Ureter (tissue), 1 donor: Measurements from ENCODE around the gene SH2D5. TPM values are rescaled to one million over a fixed set of nuclear protein-coding genes. Genes with fewer than 3 reads are reported as not detected.

Experiments
- total RNA-seq: library from RNA; stranded (reverse); gene quantifications from one replicate; pipeline ENCODE4 v1.2.4, GENCODE V29; 2023
- donor health status: DM: yes; HTN: yes; CAD: no.

Gene SH2D5
- total RNA-seq, 1 donor from 2014 or later = 0.49 TPM

Other genes with a start within 250 kb of the SH2D5 start
- gene CAMK2N1, start 246.5 kb downstream of the SH2D5 start, total RNA-seq = 39.5 TPM
- 29.9 TPM for gene MUL1, start 224.6 kb downstream of the SH2D5 start, total RNA-seq
- 0.52 TPM for gene FAM43B, start 180.1 kb downstream of the SH2D5 start, total RNA-seq
- gene CDA, start 143.6 kb downstream of the SH2D5 start, total RNA-seq = 3.5 TPM
- 32.6 TPM for gene PINK1, start 99.2 kb downstream of the SH2D5 start, total RNA-seq
- 163 TPM for gene DDOST, start 71.3 kb downstream of the SH2D5 start, total RNA-seq
- 2.2 TPM for gene KIF17, start 14.7 kb downstream of the SH2D5 start, total RNA-seq
- 186 TPM for gene HP1BP3, start 54.6 kb upstream of the SH2D5 start, total RNA-seq